Measurements from ENCODE around the gene VCP. TPM values are rescaled to one million over a fixed set of nuclear protein-coding genes. Genes with fewer than 3 reads are reported as not detected.

The VCP gene
- total RNA-seq, 6 experiments from 2014 or later, result 108 to 159 (median 138) TPM

DNA sequence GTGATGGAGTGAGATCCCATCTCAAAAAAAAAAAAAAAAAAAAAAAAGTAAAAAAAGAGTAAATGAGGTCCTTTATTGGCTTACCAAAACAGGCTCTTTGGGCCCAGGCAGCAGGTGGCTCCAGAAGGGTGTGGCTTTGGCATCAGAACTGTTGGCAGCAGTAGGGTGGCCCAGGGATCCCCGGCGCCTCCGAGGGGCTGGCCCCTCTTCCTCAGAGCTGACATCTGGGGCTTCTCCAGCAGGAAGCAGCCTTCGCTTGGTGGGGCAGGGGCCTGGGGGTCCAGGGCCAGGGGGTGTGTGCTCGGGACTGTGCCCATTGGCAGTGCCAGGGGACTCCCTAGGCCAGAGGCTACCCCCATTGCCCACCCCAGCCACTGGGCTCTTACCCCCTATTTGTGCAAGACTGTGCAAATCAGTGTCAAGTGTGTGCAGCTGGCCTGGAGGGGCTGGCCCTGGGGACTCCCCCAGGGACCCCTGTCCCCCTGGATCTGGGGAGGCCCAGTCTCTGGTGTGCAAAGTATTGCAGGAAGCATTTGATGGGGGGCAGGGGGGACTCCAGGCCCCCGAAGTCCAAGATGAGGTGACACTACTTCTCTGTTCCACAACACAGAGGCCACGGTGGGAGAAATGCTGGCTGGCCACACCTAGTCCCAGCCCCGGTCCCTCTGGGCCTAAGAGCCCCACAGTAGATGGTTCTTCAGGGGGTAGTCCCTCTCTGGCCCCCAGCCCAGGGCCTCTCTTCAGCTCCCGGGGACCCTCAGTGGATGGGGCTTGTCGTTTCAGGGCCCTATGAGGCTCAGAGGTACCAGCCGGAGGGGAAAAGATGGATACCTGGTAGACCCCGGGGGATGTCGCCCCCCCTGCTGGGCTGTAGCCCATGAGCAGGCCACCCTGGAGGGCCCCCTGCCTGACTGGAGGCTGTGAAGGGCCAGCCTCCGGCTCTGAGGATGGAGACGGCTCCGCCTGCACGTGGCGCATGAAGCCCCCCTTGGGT, 35.2 kb upstream of the VCP start:
- no peak for ATAC-seq
- intact Hi-C loops (cut with DNase I), result no loop called here
- H3K9me3 ChIP-seq, result no peaks in the 10 kb centered on the region
- H3K4me3 ChIP-seq, result no peak overlapping the region
- no peak for DNase-seq
- H3K27me3 ChIP-seq, result no peaks in the 10 kb centered on the region
- 100% methylated on average over 1 of the region's 18 CpGs for WGBS (ENCODE audit: insufficient coverage, low coverage, low lambda C conversion rate, missing lambda C conversion rate)
- peaks cover 0 to 29% (median 14%) of the 10 kb centered on the region in 4 donors for H3K4me1 ChIP-seq
- TF ChIP-seq CTCF (IDR thresholded peaks at IDR 0.05), result no peak
- no peak for TF ChIP-seq POLR2A (IDR thresholded peaks at IDR 0.05)
- no peak overlapping the region for H3K27ac ChIP-seq
- H3K36me3 ChIP-seq, result peaks cover 0 to 42% (median 12%) of the 10 kb centered on the region in 4 donors

- DNase-seq, result no peak
- no peak for TF ChIP-seq POLR2A (IDR thresholded peaks at IDR 0.05)
- no peak for TF ChIP-seq CTCF (IDR thresholded peaks at IDR 0.05)
- intact Hi-C loops (cut with DNase I), result no loop called here
- ATAC-seq, result no peak
- H3K27ac ChIP-seq, result no peak overlapping the region
- H3K4me3 ChIP-seq, result no peak overlapping the region
- H3K9me3 ChIP-seq, result no peaks in the 10 kb centered on the region
- WGBS (ENCODE audit: insufficient coverage, low coverage, low lambda C conversion rate, missing lambda C conversion rate), result 93% methylated on average over 6 of the region's 7 CpGs
- peaks cover 0 to 30% (median 10%) of the 10 kb centered on the region in 4 donors for H3K4me1 ChIP-seq
- peaks cover 0 to 45% (median 12%) of the 10 kb centered on the region in 4 donors for H3K36me3 ChIP-seq
- H3K27me3 ChIP-seq, result no peaks in the 10 kb centered on the region
These were observed 33.9 kb upstream of the VCP start for GRCh38 chr9:35106343-35106730.

DNA sequence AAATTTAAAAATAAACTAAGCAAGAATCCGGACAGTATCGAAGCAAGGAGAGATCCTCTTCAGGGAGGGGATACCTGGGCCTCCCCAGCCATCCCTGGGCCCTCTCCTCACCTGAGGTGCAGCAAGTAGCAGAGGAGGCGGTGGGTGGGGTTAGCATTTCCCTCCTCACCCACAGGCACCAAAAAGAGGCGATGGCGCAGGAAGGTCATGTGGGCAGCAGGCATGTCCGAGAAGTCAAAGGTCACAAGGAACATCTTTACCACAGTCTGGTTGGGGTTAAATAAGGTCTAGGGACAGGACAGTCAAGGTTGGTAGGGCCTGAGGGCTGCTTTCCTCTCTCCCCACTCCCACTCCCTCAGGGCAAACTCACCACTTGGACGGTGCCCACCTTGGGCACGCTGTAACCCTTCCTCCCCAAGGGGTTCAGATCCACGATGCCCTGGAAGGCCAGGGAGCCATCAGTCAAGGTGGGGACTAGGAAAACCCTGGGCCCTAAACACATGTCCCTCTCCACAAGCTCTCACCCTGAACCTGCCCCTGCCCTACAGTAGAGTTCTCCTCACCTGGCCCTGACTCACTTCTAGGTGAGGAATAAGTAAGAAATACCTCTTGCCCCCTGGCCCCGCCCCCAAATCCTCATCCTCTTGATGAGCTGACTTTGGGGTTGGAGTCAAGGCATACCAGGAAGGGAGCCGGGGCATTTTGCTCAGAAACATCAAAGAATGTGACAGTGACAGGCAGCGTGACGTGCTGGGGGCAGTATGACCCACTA, 33.3 kb upstream of the VCP start:
- WGBS (ENCODE audit: insufficient coverage, low coverage, low lambda C conversion rate, missing lambda C conversion rate), result 96% methylated on average over 4 of the region's 13 CpGs
- no peak for TF ChIP-seq POLR2A (IDR thresholded peaks at IDR 0.05)
- no peak for TF ChIP-seq CTCF (IDR thresholded peaks at IDR 0.05)
- Histone ChIP-seq H3K9me3 (no peaks in the 10 kb centered on the region), H3K36me3 (peaks cover 0 to 51% (median 12%) of the 10 kb centered on the region in 4 donors), H3K4me3 (no peak overlapping the region), H3K27ac (no peak overlapping the region), H3K4me1 (peaks cover 0 to 26% (median 9%) of the 10 kb centered on the region in 4 donors), H3K27me3 (no peaks in the 10 kb centered on the region)
- intact Hi-C loops (cut with DNase I), result no loop called here
- ATAC-seq (no peak), DNase-seq (no peak)

DNA sequence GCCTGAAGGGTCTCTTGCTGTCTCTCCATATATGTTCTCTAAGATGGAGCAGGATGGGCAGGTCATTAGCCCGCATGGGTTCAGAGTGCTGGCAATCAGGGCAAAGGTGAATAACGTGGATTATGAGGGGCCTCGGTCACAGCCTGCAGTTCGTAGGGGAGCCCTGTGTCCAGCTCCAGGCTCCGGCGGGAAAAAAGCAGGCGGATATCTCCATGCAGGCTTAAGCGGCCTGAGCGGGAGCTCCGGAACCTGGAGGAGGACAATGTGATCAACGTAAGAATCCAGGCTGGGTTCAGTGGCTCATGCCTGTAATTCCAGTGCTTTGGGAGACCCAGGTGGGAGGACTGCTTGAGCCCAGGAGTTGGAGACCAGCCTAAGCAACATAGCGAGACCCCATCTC, 32.7 kb upstream of the VCP start:
- WGBS (ENCODE audit: insufficient coverage, low coverage, low lambda C conversion rate, missing lambda C conversion rate), result 85% methylated on average over 5 of the region's 12 CpGs
- Histone ChIP-seq H3K9me3 (no peaks in the 10 kb centered on the region), H3K4me1 (peaks cover 0 to 20% (median 6%) of the 10 kb centered on the region in 4 donors), H3K4me3 (no peak overlapping the region), H3K27me3 (no peaks in the 10 kb centered on the region), H3K36me3 (peaks cover 0 to 56% (median 15%) of the 10 kb centered on the region in 4 donors), H3K27ac (no peak overlapping the region)
- intact Hi-C loops (cut with DNase I), result no loop called here
- no peak for ATAC-seq
- DNase-seq, result no peak
- TF ChIP-seq CTCF (IDR thresholded peaks at IDR 0.05) (no peak), POLR2A (IDR thresholded peaks at IDR 0.05) (no peak)

Data from right lobe of liver (tissue), 6 donors.